ENCODE measurements around the gene PTPRJ.

Gene PTPRJ

DNA sequence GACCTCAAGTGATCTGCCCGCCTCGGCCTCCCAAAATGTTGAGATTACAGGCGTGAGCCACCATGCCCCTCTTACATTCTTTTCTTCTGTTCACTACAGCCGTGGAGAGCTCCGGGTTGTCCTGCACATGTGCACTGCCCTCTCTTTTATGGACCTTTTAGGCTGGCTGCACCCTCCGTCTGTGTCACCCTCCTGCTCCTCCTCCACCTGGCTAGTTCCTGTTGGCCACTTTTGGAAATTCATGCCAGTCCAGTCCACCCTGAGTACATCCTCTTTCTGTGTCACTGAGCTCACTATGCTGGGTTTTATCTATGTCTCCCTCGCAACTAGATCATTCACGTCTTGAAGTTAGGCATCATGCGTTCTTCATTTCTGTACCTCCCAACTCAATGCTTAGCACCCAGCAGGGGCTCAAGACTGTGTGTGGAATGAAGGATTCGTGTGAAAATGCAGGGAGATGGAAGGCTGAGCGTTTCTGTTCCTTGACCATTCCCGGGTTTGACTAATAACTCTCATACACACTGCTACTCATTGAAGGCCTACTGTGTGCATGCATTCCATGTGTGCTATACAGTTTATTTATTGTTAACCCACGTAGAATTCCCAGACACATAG, 60.6 kb downstream of the PTPRJ start:
- FAIRE-seq, result no peak
- TF ChIP-seq POLR2A (IDR thresholded peaks at IDR 0.05; ENCODE audit: low read depth, low read length), result no peak

DNA sequence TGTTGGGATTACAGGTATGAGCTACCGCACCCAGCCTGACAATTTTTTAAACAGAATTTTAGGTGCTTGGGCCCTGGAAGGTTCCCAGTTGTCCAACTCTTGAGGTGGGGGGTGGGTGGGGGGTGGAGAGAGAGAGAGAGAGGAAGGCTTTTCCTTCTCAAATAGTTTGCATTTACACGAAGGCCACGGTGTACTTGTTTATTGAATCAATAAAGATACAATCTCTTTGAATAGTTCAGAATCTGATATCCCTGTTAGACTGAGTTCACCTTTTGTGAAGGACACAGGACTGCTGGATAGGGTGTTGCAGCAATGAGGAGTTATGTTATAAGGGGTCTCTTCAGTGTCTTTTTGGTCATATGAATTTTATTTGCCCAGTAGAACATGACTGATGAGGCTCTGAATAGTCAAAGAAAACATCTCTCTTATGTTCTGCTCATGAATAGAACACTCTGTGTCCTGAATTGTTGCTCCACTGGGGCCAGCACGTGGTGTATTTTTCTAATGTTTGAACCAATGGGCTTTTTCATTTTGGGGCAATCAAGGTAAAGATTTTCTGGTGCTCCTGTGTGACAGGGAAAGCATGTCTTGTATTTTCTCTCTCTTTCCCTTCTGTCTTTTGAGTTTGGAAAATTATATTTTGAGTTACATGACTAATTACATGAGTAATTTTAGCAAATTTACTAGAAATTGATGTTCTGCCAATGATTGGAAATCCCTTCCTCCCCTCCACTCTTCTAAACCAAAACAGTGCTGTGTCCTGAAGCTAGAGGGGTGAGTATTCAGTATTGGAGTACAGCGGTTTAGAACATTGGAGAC, 61.7 kb downstream of the PTPRJ start:
- TF ChIP-seq POLR2A (IDR thresholded peaks at IDR 0.05; ENCODE audit: low read depth, low read length), result no peak
- no peak for DNase-seq (ENCODE audit: insufficient read length, low spot score)
- no peak for FAIRE-seq

More for the DNA sequence above, 60.6 kb downstream of the PTPRJ start:
- no peak for DNase-seq (ENCODE audit: insufficient read length, low spot score)

DNA sequence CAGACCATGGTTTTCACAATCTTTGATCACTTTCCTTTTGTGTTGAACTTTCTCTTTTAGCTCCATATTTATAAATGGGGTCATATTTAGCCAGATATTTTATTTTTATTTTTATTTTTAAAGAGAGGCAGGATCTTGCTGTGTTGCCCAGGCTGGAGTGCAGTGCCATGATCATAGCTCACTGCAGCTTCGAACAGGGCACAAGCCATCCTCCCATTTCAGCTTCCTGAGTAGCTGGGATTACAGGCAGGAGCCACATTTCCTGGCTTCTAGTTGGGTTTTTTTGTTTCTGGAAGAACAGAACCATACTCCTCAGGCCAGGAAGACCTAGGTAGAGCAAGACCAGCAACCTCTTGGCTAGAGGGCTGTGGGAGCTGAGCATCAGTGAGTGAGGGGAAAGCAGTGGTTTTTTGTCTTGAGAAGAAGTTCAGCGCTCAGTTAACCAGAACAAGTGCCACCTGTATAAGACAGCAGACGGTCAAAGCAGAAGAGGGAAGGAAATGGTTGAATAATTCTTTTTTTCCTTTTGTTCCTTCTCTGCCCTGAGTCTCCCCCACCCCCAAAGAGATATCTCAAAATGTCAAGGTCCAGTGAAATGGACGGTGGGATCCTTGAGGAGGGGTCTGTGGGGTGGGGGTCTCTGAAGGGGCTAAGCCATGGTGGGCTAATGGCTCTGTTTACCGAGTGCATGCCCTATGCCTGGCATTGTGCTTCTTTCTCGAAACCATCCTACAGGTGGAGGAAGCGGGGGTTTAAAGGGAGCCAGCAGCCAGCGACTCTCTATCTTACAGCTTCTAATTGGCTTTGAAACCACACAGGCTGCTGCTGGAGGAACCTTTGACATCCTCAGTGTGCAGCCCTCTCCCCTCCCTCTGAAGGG, 63.0 kb downstream of the PTPRJ start:
- TF ChIP-seq POLR2A (IDR thresholded peaks at IDR 0.05; ENCODE audit: low read depth, low read length), result no peak
- FAIRE-seq (no peak), DNase-seq (ENCODE audit: insufficient read length, low spot score) (no peak)

DNA sequence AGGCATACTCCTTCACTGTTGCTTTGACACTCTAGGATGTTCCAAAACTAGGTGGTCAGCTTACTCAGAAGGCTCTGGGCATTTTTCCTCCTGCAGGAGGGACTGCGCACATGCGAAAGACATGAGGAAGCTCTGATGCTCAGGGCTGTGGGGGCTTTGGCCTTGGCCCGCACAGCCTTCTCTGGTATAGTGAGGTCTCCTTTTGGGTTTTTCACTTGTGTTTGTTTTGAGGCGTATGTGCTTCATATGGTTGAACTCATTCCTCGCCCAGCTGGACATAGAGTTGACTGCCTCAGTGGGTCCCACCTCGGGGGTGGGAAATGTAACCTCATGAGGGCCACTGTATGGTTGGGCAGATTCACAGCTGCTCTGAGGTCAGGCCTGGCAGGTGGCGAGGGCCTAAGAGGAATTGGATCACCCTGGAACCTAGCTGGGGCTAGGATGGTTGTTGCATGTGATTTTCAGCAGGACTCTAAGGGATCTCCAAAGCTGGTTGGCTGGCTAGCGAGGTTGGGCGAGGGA, 63.7 kb downstream of the PTPRJ start:
- TF ChIP-seq POLR2A (IDR thresholded peaks at IDR 0.05; ENCODE audit: low read depth, low read length), result no peak
- FAIRE-seq, result no peak
- DNase-seq (ENCODE audit: insufficient read length, low spot score), result no peak

DNA sequence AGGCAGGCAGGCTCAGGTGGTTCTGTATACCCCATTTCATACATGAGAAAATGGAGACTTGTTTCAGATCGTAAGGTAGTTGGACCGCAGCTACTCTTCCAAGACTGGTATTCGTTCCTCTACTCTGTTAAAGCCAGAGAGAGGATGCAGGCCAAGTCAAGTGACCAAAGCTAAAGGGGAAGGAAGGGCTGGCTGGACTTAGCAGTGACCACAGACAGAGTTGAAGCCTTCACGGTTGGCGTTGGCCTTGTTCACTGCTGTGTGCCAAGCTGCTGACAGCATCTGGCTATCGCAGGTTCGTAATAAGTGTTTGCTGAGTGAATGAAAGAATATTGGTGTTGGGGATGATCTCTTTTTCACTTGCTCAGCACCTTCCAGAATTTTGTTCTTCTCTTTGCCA, 64.2 kb downstream of the PTPRJ start:
- no peak for FAIRE-seq
- DNase-seq (ENCODE audit: insufficient read length, low spot score), result no peak
- no peak for TF ChIP-seq POLR2A (IDR thresholded peaks at IDR 0.05; ENCODE audit: low read depth, low read length)

DNA sequence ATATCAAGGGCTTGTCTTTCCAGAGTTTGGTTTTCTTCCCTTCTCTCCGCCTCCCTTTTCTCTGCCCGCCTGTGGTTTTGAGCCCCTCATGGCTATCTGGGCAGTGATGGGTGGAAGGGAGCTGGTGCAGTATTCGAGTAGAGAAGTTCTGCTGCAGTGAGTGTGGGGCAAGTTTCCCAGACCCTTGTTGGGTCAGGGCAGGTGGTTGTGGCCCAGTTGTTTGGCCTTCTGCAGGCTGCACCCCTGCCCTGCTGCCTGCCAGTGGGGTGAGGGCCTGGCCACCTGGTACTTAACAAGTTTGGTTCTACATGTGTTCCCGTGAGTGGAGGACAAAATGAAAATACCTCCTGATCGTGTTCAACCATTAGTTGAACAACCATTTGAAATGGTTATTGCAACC, 65.2 kb downstream of the PTPRJ start:
- no peak for FAIRE-seq
- no peak for DNase-seq (ENCODE audit: insufficient read length, low spot score)

DNA sequence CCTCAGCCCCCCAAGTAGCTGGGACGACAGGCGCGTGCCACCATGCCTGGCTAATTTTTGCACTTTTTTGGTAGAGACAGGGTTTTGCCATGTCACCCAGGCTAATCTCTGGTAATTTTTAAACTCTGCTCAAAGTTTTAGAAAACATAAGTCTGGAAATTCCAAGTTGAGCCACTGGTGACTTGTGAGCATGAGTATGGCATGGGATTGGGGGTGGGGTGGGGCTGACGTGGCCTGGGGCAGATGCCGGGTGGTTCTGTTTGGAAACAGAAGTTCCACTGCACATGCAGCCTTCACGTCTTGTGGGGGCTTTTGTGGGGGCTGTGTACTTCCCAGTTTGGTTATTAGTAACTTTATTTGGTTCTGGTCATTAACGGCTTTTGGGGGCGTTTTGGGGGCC, 67.3 kb downstream of the PTPRJ start:
- FAIRE-seq (no peak), DNase-seq (ENCODE audit: insufficient read length, low spot score) (no peak)
- TF ChIP-seq POLR2A (IDR thresholded peaks at IDR 0.05; ENCODE audit: low read depth, low read length), result no peak

More for the DNA sequence above, 65.2 kb downstream of the PTPRJ start:
- TF ChIP-seq POLR2A (IDR thresholded peaks at IDR 0.05; ENCODE audit: low read depth, low read length), result no peak

DNA sequence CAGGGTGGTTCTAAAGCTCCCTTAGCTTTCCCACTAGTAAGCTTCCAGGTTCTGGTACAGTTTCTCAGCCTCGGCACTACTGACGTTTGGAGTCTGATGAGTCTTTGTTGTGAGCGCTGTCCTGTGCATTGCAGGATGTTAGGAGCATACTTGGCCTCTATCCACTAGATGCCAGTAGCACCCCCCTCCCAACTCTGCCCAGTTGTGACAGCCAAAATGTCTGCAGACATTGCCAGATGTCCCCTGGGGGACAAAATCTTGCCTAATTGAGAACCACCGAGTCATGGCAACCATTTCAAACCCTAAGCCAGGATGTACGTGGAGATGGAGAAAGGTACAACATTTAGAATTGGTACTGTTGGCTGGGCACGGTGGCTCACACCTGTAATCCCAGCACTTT, 68.7 kb downstream of the PTPRJ start:
- no peak for TF ChIP-seq POLR2A (IDR thresholded peaks at IDR 0.05; ENCODE audit: low read depth, low read length)
- FAIRE-seq, result no peak
- no peak for DNase-seq (ENCODE audit: insufficient read length, low spot score)

DNA sequence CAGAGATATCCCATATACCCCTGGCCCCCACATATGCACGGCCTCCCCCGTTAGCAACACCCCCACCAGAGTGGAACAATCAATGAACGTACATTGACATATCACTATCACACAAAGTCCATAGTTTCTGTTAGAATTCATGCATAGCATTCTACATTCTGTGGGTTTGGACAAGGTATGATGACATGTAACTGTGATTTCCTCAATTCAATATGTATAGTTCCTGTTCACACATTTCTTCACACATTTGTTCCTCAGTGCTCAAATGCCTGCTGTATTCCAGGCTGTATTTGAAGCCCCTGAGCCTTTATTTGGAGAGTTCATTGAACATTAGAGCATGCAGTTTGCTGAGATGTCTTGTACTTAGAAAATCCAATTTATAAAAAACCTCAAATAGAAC, 69.9 kb downstream of the PTPRJ start:
- FAIRE-seq (no peak), DNase-seq (ENCODE audit: insufficient read length, low spot score) (no peak)
- no peak for TF ChIP-seq POLR2A (IDR thresholded peaks at IDR 0.05; ENCODE audit: low read depth, low read length)

DNA sequence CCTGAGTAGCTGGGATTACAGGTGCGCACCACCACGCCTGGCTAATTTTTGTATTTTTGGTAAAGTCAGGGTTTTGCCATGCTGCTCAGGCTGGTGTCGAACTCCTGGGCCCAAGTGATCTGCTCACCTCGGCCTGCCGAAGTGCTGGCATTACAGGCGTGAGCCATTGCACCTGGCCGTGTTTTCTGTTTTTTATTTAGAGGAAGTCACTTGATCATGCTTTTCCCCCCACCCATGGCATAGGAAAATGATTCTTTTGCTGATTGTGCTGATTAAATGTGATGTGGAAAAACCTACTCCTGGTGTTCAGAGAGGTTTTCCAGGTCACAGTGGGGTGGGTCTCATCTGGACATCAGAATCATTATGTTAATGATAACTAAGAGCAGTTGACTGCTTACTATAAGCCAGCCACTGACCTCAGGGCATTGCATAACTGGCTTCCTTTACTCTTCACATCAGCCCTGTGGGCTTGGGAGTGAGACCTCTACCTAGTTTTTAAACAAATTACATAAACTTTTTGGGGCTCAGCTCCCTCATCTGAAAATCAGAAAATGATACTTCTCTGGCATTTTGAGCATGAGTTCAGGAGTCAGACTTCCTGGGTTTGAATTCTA, 71.0 kb downstream of the PTPRJ start:
- TF ChIP-seq POLR2A (IDR thresholded peaks at IDR 0.05; ENCODE audit: low read depth, low read length), result no peak
- DNase-seq (ENCODE audit: insufficient read length, low spot score), result no peak
- FAIRE-seq, result no peak

DNA sequence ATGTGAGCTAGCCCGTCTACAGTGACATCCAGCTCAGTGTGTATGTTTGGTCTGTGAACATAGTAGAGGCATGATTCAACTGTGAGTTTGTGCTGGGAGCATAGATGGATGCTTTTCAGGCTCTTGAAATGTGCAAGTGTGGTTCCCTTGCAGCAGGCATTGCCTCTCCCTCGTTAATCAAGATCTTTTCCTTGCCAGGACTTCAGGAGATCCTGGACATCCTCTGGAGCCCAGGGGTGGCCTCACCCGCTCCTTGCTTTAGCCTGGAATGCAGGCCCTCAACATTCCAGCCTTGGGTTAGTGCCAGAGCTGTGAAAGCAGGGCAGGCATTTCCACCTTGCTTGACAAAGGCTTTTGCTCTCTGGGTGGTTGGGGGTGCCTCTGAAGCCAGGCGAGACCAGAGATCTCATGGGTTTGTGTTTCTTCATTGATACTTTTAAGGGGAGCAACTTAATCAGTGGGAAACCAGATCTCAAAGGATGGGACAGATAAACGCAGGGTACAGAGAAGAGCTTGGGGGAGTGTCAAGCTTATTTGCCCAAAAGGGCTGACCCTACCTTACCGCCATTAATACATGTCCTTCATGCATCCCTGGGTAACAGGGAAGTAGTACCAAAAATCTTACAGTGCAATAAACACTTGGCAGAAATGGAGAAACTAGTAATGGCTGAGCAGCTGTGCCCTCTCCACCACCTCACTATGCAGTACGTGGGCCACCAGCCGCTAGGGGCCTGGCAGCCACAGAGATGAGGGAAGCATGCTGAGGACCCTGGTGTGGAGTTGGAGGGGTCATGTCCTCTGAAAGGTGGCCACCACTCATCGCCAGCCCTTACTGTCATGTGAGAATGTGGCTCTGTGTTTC, 72.1 kb downstream of the PTPRJ start:
- TF ChIP-seq POLR2A (IDR thresholded peaks at IDR 0.05; ENCODE audit: low read depth, low read length), result no peak
- DNase-seq (ENCODE audit: insufficient read length, low spot score), result peak; percentile 34

DNA sequence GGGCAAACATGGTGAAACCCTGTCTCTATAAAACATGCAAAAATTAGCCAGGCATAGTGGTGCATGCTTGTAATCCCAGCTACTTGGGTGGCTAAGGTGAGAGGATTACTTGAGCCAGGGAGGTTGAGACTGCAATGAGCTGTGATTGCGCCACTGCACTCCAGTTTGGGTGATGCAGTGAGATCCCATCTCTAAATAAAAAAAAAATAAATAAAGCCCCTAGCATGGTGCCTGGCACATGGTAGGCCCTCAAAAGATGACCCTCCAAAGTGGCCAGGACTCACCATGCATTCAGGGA, 74.6 kb downstream of the PTPRJ start:
- no peak for TF ChIP-seq POLR2A (IDR thresholded peaks at IDR 0.05; ENCODE audit: low read depth, low read length)
- DNase-seq (ENCODE audit: insufficient read length, low spot score), result no peak
- no peak for FAIRE-seq

More for the DNA sequence above, 72.1 kb downstream of the PTPRJ start:
- no peak for FAIRE-seq

Data from H54 (cell line).